ENCODE measurements around the gene SLC36A2.

- no peak for TF ChIP-seq POLR2A (IDR thresholded peaks at IDR 0.05)
- TF ChIP-seq, protein P1, sequence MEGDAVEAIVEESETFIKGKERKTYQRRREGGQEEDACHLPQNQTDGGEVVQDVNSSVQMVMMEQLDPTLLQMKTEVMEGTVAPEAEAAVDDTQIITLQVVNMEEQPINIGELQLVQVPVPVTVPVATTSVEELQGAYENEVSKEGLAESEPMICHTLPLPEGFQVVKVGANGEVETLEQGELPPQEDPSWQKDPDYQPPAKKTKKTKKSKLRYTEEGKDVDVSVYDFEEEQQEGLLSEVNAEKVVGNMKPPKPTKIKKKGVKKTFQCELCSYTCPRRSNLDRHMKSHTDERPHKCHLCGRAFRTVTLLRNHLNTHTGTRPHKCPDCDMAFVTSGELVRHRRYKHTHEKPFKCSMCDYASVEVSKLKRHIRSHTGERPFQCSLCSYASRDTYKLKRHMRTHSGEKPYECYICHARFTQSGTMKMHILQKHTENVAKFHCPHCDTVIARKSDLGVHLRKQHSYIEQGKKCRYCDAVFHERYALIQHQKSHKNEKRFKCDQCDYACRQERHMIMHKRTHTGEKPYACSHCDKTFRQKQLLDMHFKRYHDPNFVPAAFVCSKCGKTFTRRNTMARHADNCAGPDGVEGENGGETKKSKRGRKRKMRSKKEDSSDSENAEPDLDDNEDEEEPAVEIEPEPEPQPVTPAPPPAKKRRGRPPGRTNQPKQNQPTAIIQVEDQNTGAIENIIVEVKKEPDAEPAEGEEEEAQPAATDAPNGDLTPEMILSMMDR (IDR thresholded peaks at IDR 0.05): no peak
Measured at GRCh38 chr5:151344088-151344487, 3.3 kb downstream of the SLC36A2 start.

All from adrenal gland (tissue), 5 donors.